Smooth muscle cell of the brain vasculature (primary cell): ENCODE measurements around the gene GHR.

Source experiments
- DNase-seq: peaks from one replicate; pipeline ENCODE4 v3.0.0-alpha.2; 2012; ENCODE audit warnings: low read depth, low spot score

GHR gene

GRCh38 chr5:42516282-42517042 is 93.2 kb downstream of the GHR start:
- DNase-seq: no peak

- DNase-seq: no peak
Observed at GRCh38 chr5:42517164-42517563, 93.9 kb downstream of the GHR start.

- DNase-seq: no peak
Observed at GRCh38 chr5:42518595-42519221, 95.5 kb downstream of the GHR start.

- no peak for DNase-seq
Observed at GRCh38 chr5:42520203-42520602, 97.0 kb downstream of the GHR start.

GRCh38 chr5:42520957-42521356 is 97.7 kb downstream of the GHR start:
- no peak for DNase-seq

GRCh38 chr5:42521406-42521805 is 98.2 kb downstream of the GHR start:
- no peak for DNase-seq

GRCh38 chr5:42522783-42523182 is 99.5 kb downstream of the GHR start:
- no peak for DNase-seq

GRCh38 chr5:42526179-42526578 is 102.9 kb downstream of the GHR start:
- no peak for DNase-seq

GRCh38 chr5:42531611-42532010 is 108.4 kb downstream of the GHR start:
- DNase-seq: no peak

GRCh38 chr5:42542106-42542505 is 118.9 kb downstream of the GHR start:
- DNase-seq: no peak

- no peak for DNase-seq
Observed at GRCh38 chr5:42543774-42544173, 120.5 kb downstream of the GHR start.

- no peak for DNase-seq
Observed at GRCh38 chr5:42545038-42545437, 121.8 kb downstream of the GHR start.

GRCh38 chr5:42547141-42547540 is 123.9 kb downstream of the GHR start:
- DNase-seq: no peak

- no peak for DNase-seq
Observed at GRCh38 chr5:42547894-42548293, 124.7 kb downstream of the GHR start.

GRCh38 chr5:42552597-42552996 is 129.4 kb downstream of the GHR start:
- no peak for DNase-seq

GRCh38 chr5:42553461-42553860 is 130.2 kb downstream of the GHR start:
- no peak for DNase-seq

GRCh38 chr5:42555010-42555409 is 131.8 kb downstream of the GHR start:
- no peak for DNase-seq

- DNase-seq: no peak
Observed at GRCh38 chr5:42555797-42556196, 132.6 kb downstream of the GHR start.

GRCh38 chr5:42557689-42558088 is 134.4 kb downstream of the GHR start:
- no peak for DNase-seq

GRCh38 chr5:42561656-42562055 is 138.4 kb downstream of the GHR start:
- no peak for DNase-seq

GRCh38 chr5:42564689-42565356 is 141.6 kb downstream of the GHR start:
- DNase-seq: no peak

- peak; percentile 26 for DNase-seq
Observed at GRCh38 chr5:42566652-42567295, 143.5 kb downstream of the GHR start.
